Gastroesophageal sphincter (tissue), 4 donors: ENCODE measurements around the gene ZNF780B. TPM values are rescaled to one million over a fixed set of nuclear protein-coding genes. Genes with fewer than 3 reads are reported as not detected.

Experiments
- ATAC-seq: fragments of 150-250 bp; one replicate; pipeline ENCODE4 v1.9.1; 2016; ENCODE audit warnings: mild to moderate bottlenecking, moderate library complexity
- H3K27ac ChIP-seq, 4 donors: fragments of 200-600 bp; sonication (generic) in 3 of 4; 1 replicate in 3 of 4; 2 replicates in 1 of 4; pipeline ENCODE4 v1.5.1; 2016 to 2019
- H3K27me3 ChIP-seq: fragments of 200-600 bp; sonication (generic); one replicate; pipeline ENCODE4 v1.5.1; 2019
- H3K36me3 ChIP-seq, 2 donors: fragments of 200-600 bp; sonication (generic); one replicate each; pipeline ENCODE4 v1.5.1; 2019; ENCODE audit warnings: control low read depth in 1 of 2
- H3K4me1 ChIP-seq, 3 donors: fragments of 200-600 bp; sonication (generic); 1 replicate in 2 of 3; 2 replicates in 1 of 3; pipeline ENCODE4 v1.5.1; 2016 to 2019; ENCODE audit warnings: control low read depth in 2 of 3
- H3K4me3 ChIP-seq, 2 donors: fragments of 200-600 bp; sonication (generic); one replicate each; pipeline ENCODE4 v1.5.1; 2019; ENCODE audit warnings: mild to moderate bottlenecking in 1 of 2, moderate library complexity in 1 of 2
- H3K9me3 ChIP-seq, 3 donors: fragments of 200-600 bp; sonication (generic); one replicate each; pipeline ENCODE4 v1.5.1; 2017 to 2019; ENCODE audit warnings: control low read depth in 2 of 3
- EP300 ChIP-seq: sonication (generic); formaldehyde crosslinking; IDR thresholded peaks from one replicate; pipeline ENCODE4 v1.6.1; 2017; ENCODE audit warnings: antibody characterized with exemption, mild to moderate bottlenecking
- POLR2A ChIP-seq, 2 donors: fragments of 450-650 bp; IDR thresholded peaks; one replicate each; pipeline ENCODE4 v1.6.1; 2017; ENCODE audit warnings: antibody characterized with exemption in 2 of 2, mild to moderate bottlenecking in 2 of 2, moderate library complexity in 1 of 2
- POLR2AphosphoS5 ChIP-seq: sonication (generic); formaldehyde crosslinking; IDR thresholded peaks from one replicate; pipeline ENCODE4 v1.6.1; 2017; ENCODE audit warnings: antibody characterized with exemption
- WGBS, 2 donors: methylation state at CpG; one replicate each; pipeline ENCODE4 v1.1.5; 2018; ENCODE audit warnings: low coverage in 1 of 2; 5-methylcytosine and 5-hydroxymethylcytosine counted together
- total RNA-seq, 4 donors: library from RNA; depleted of rRNA; stranded (reverse); fragments of >200 nt; gene quantifications; one replicate each; pipeline ENCODE4 v1.1.0, GENCODE V29; 2016
- TF ChIP-seq, protein P1 (sequence below), 4 experiments: fragments of 200-600 bp in 2 of 4; fragments of 450-650 bp in 2 of 4; sonication (generic) in 1 of 4; IDR thresholded peaks; one replicate each; pipeline ENCODE4 v1.5.1; 2017 to 2019; ENCODE audit warnings: antibody characterized with exemption in 4 of 4, mild to moderate bottlenecking in 2 of 4, moderate library complexity in 2 of 4

Gene ZNF780B
- total RNA-seq, 4 donors from 2014 or later: 14.5 to 22.5 (median 19.7) TPM

GRCh38 chr19:39987167-39987566 is 68.9 kb downstream of the ZNF780B start:
- peaks cover 0 to 18% of the 10 kb centered on the region in 2 donors for H3K36me3 ChIP-seq
- TF ChIP-seq POLR2AphosphoS5 (no peak), POLR2A (IDR thresholded peaks at IDR 0.05) (no peak), EP300 (no peak)
- TF ChIP-seq, protein P1, sequence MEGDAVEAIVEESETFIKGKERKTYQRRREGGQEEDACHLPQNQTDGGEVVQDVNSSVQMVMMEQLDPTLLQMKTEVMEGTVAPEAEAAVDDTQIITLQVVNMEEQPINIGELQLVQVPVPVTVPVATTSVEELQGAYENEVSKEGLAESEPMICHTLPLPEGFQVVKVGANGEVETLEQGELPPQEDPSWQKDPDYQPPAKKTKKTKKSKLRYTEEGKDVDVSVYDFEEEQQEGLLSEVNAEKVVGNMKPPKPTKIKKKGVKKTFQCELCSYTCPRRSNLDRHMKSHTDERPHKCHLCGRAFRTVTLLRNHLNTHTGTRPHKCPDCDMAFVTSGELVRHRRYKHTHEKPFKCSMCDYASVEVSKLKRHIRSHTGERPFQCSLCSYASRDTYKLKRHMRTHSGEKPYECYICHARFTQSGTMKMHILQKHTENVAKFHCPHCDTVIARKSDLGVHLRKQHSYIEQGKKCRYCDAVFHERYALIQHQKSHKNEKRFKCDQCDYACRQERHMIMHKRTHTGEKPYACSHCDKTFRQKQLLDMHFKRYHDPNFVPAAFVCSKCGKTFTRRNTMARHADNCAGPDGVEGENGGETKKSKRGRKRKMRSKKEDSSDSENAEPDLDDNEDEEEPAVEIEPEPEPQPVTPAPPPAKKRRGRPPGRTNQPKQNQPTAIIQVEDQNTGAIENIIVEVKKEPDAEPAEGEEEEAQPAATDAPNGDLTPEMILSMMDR (IDR thresholded peaks at IDR 0.05): no peak
- H3K9me3 ChIP-seq: peaks cover 2 to 24% (median 2%) of the 10 kb centered on the region in 3 donors
- H3K4me1 ChIP-seq: no peaks in the 10 kb centered on the region
- H3K4me3 ChIP-seq: no peak overlapping the region
- H3K27me3 ChIP-seq: no peaks in the 10 kb centered on the region
- H3K27ac ChIP-seq: no peak overlapping the region
- ATAC-seq: no peak

DNA sequence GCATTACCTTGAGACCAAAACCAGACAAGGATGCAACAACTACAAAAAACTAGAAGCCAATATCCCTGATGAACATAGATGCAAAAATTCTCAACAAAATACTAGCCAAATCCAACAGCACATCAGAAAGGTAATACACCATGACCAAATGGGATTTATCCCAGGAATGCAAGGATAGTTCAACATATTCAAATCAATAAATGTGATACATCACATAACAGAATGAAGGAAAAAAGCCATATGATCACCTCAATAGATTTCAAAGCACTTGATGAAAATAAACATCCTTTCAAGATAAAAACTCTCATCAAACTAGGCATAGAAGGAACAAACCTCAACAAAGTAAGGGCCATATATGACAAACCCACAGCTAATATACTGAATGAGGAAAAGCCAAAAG is 69.4 kb downstream of the ZNF780B start:
- no peaks in the 10 kb centered on the region for H3K27me3 ChIP-seq
- TF ChIP-seq POLR2AphosphoS5 (no peak), EP300 (no peak), POLR2A (IDR thresholded peaks at IDR 0.05) (no peak)
- TF ChIP-seq, protein P1 (IDR thresholded peaks at IDR 0.05): no peak
- H3K4me3 ChIP-seq: no peak overlapping the region
- no peaks in the 10 kb centered on the region for H3K4me1 ChIP-seq
- peaks cover 0 to 23% of the 10 kb centered on the region in 2 donors for H3K36me3 ChIP-seq
- ATAC-seq: no peak
- no peak overlapping the region for H3K27ac ChIP-seq
- peaks cover 2 to 24% (median 2%) of the 10 kb centered on the region in 3 donors for H3K9me3 ChIP-seq

DNA sequence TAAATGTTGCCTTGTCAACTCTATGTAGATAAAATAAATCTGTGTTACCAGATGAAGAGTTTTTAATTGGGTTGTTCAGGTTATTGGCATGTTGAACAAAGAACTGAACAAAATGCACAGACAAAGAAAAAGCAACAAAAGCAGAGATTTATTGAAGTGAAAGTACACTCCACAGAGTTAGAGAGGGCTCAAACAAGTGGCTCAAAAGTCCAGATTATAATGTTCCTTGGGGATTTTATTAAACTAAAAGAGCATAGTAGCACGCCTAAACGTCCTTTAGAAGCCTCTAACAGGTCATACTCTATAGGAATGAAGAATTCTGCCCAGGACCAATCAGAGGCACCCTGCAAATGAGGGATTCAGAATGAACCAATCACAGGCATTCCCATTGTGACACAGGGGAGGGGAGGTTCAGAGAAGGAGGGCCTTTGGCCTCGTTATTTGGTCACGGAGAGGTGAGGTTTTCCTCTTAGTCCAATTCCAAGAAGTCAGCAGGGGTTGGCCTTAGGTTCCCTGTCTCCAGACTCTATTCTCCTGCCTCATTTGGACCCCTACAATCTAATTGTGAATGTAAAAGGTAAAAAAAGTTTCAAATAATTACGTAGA is 72.2 kb downstream of the ZNF780B start:
- WGBS, 2 donors: 86 to 100% methylated on average over 5 of the region's 5 CpGs
- peaks cover 2 to 24% (median 2%) of the 10 kb centered on the region in 3 donors for H3K9me3 ChIP-seq
- peaks cover 0 to 51% of the 10 kb centered on the region in 2 donors for H3K36me3 ChIP-seq
- no peaks in the 10 kb centered on the region for H3K4me1 ChIP-seq
- no peak overlapping the region for H3K27ac ChIP-seq
- H3K4me3 ChIP-seq: no peak overlapping the region
- TF ChIP-seq EP300: no peak
- TF ChIP-seq, protein P1 (IDR thresholded peaks at IDR 0.05): no peak
- H3K27me3 ChIP-seq: no peaks in the 10 kb centered on the region
- ATAC-seq: no peak

GRCh38 chr19:39982883-39983282 is 73.1 kb downstream of the ZNF780B start:
- TF ChIP-seq POLR2AphosphoS5: no peak
- TF ChIP-seq, protein P1 (IDR thresholded peaks at IDR 0.05): no peak
- no peak for TF ChIP-seq EP300
- TF ChIP-seq POLR2A (IDR thresholded peaks at IDR 0.05): no peak
- no peak overlapping the region for H3K4me3 ChIP-seq
- H3K27me3 ChIP-seq: no peaks in the 10 kb centered on the region
- 100% methylated on average over 1 of the region's 1 CpG for WGBS, 2 donors
- peaks cover 0 to 60% of the 10 kb centered on the region in 2 donors for H3K36me3 ChIP-seq
- ATAC-seq: no peak
- peaks cover 2 to 24% (median 2%) of the 10 kb centered on the region in 3 donors for H3K9me3 ChIP-seq
- no peak overlapping the region for H3K27ac ChIP-seq
- no peaks in the 10 kb centered on the region for H3K4me1 ChIP-seq

Other genes starting within 250 kb of the ZNF780B start
- gene DYRK1B, start 222.1 kb downstream of the ZNF780B start, total RNA-seq: 10 to 100 TPM in 2 of 4 donors, 1 to 10 TPM in 2; 8.6 to 19.4 (median 11.4) TPM
- gene FBL, start 209.9 kb downstream of the ZNF780B start, total RNA-seq: 100 to 1,000 TPM in 1 of 4 donors, 10 to 100 TPM in 3; 72.5 to 105 (median 89.1) TPM
- gene FCGBP, start 121.6 kb downstream of the ZNF780B start, total RNA-seq: 10 to 100 TPM in 2 of 4 donors, 1 to 10 TPM in 1, under 1 TPM in 1; 0.31 to 69.1 (median 8.2) TPM
- gene PSMC4, start 85.1 kb downstream of the ZNF780B start, total RNA-seq: 100 to 1,000 TPM in 1 of 4 donors, 10 to 100 TPM in 3; 75.2 to 104 (median 94.7) TPM
- gene ZNF546, start 59.2 kb downstream of the ZNF780B start, total RNA-seq: 10 to 100 TPM in 1 of 4 donors, 1 to 10 TPM in 3; 5.2 to 17.7 (median 7.5) TPM
- gene ZNF780A, start 34.7 kb upstream of the ZNF780B start, total RNA-seq: 10 to 100 TPM in 3 of 4 donors, 1 to 10 TPM in 1; 9.4 to 22.1 (median 15.5) TPM
- 10 to 100 TPM in 3 of 4 donors, 1 to 10 TPM in 1; 9.8 to 21.3 (median 16.4) TPM for gene MAP3K10, start 135.2 kb upstream of the ZNF780B start, total RNA-seq
- gene TTC9B, start 162.2 kb upstream of the ZNF780B start, total RNA-seq: not detected
- gene CCNP, start 170.5 kb upstream of the ZNF780B start, total RNA-seq: under 1 TPM in 1 of 4 donors, not detected in 3; 0.13 TPM
- 10 to 100 TPM; 64.2 to 88.9 (median 72.8) TPM for gene AKT2, start 229.1 kb upstream of the ZNF780B start, total RNA-seq